IgD-negative memory B cell (primary cell): ENCODE results near the gene PCNT. TPM values are rescaled to one million over a fixed set of nuclear protein-coding genes. Genes with fewer than 3 reads are reported as not detected.

ENCODE experiments used
- H3K27ac Mint-ChIP-seq, 3 donors: one replicate each; pipeline ENCODE4 v1.8.0; 2020 to 2022; ENCODE audit warnings: mild to moderate bottlenecking in 3 of 3, mixed read lengths in 3 of 3, moderate library complexity in 1 of 3
- H3K27me3 Mint-ChIP-seq: one replicate; pipeline ENCODE4 v1.8.0; 2021; ENCODE audit warnings: mixed read lengths
- H3K36me3 Mint-ChIP-seq: one replicate; pipeline ENCODE4 v1.8.0; 2020; ENCODE audit warnings: mild to moderate bottlenecking, mixed read lengths
- H3K4me1 Mint-ChIP-seq, 3 donors: one replicate each; pipeline ENCODE4 v1.8.0; 2020 to 2022; ENCODE audit warnings: mixed read lengths in 3 of 3, mild to moderate bottlenecking in 1 of 3
- H3K4me3 Mint-ChIP-seq, 4 donors: one replicate each; pipeline ENCODE4 v1.8.0; 2020 to 2022; ENCODE audit warnings: mild to moderate bottlenecking in 4 of 4, mixed read lengths in 4 of 4, moderate library complexity in 3 of 4
- H3K9me3 Mint-ChIP-seq, 3 donors: one replicate each; pipeline ENCODE4 v1.8.0; 2020 to 2021; ENCODE audit warnings: mixed read lengths in 3 of 3, mild to moderate bottlenecking in 1 of 3
- polyA plus RNA-seq: library from polyadenylated mRNA; unstranded; fragments of 300-500 nt; fragmentation: Illumina TruSeq; gene quantifications from one replicate; pipeline ENCODE4 v1.2.3, GENCODE V29; 2021

Gene PCNT
- polyA plus RNA-seq, 1 donor from 2014 or later = 22.4 TPM

- Mint-ChIP-seq H3K36me3 (peaks cover 5% of the 10 kb centered on the region), H3K27me3 (no peaks in the 10 kb centered on the region), H3K27ac (no peak overlapping the region), H3K9me3 (peaks cover 0 to 6% (median 0%) of the 10 kb centered on the region in 3 donors), H3K4me3 (no peak overlapping the region), H3K4me1 (peaks cover 0 to 2% (median 0%) of the 10 kb centered on the region in 3 donors)
These were observed 64.9 kb downstream of the PCNT start for GRCh38 chr21:46388896-46389295.

DNA sequence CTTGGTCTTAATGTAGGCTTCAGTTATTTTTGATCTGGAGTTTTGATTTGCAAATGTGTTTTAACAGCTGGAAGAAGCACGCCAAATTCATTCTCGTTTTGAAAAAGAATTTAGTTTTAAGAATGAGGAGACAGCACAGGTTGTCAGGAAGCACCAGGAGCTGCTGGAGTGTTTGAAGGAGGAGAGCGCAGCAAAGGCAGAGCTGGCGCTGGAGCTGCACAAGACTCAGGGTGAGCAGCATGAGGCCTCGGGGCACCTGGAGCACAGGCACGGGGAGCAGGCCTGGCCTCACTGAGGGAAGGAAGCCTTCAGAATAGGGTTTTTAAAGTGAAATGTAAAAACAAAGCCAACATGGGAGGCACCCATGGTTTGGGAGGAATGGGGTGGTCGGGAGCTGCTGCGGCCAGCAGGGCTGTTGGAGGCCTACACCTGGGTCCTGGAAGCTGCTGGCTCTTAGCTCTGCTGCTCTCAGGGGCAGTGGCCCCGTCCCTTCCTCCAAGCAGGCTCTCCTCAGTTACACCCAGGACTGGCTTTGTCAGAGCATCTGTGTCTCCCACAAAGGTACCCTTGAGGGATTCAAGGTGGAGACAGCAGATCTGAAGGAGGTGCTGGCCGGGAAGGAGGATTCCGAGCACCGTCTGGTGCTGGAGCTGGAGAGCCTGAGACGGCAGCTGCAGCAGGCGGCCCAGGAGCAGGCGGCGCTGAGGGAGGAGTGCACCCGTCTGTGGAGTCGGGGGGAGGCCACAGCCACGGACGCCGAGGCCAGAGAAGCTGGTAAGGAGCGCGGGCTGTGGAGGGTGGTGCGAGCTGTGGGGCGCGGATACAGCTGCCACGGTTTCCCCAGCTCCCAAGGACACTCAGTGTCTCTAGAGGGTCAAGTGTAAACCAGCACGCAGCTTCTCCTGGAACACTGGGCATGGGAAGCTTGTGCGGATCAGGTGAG lies 66.9 kb downstream of the PCNT start:
- Mint-ChIP-seq H3K9me3 (no peaks in the 10 kb centered on the region), H3K36me3 (peaks cover 7% of the 10 kb centered on the region), H3K27me3 (no peaks in the 10 kb centered on the region), H3K4me3 (no peak overlapping the region), H3K27ac (peak overlapping the region in 1 of 3 donors; percentile 13), H3K4me1 (peaks cover 0 to 2% (median 0%) of the 10 kb centered on the region in 3 donors)

- Mint-ChIP-seq H3K4me1 (peaks cover 0 to 2% (median 0%) of the 10 kb centered on the region in 3 donors), H3K27ac (no peak overlapping the region), H3K36me3 (peaks cover 5% of the 10 kb centered on the region), H3K4me3 (no peak overlapping the region), H3K27me3 (no peaks in the 10 kb centered on the region), H3K9me3 (no peaks in the 10 kb centered on the region)
These were observed 67.8 kb downstream of the PCNT start for GRCh38 chr21:46391773-46392172.

GRCh38 chr21:46392921-46393320 lies 69.0 kb downstream of the PCNT start:
- H3K27ac Mint-ChIP-seq = no peak overlapping the region
- no peaks in the 10 kb centered on the region for H3K9me3 Mint-ChIP-seq
- H3K27me3 Mint-ChIP-seq = no peaks in the 10 kb centered on the region
- no peak overlapping the region for H3K4me3 Mint-ChIP-seq
- H3K4me1 Mint-ChIP-seq = peaks cover 0 to 2% (median 0%) of the 10 kb centered on the region in 3 donors
- H3K36me3 Mint-ChIP-seq = peaks cover 12% of the 10 kb centered on the region

GRCh38 chr21:46393451-46393940 lies 69.5 kb downstream of the PCNT start:
- H3K36me3 Mint-ChIP-seq = peaks cover 15% of the 10 kb centered on the region
- H3K9me3 Mint-ChIP-seq = no peaks in the 10 kb centered on the region
- no peaks in the 10 kb centered on the region for H3K27me3 Mint-ChIP-seq
- peaks cover 0 to 2% (median 0%) of the 10 kb centered on the region in 3 donors for H3K4me1 Mint-ChIP-seq
- no peak overlapping the region for H3K27ac Mint-ChIP-seq
- H3K4me3 Mint-ChIP-seq = no peak overlapping the region

DNA sequence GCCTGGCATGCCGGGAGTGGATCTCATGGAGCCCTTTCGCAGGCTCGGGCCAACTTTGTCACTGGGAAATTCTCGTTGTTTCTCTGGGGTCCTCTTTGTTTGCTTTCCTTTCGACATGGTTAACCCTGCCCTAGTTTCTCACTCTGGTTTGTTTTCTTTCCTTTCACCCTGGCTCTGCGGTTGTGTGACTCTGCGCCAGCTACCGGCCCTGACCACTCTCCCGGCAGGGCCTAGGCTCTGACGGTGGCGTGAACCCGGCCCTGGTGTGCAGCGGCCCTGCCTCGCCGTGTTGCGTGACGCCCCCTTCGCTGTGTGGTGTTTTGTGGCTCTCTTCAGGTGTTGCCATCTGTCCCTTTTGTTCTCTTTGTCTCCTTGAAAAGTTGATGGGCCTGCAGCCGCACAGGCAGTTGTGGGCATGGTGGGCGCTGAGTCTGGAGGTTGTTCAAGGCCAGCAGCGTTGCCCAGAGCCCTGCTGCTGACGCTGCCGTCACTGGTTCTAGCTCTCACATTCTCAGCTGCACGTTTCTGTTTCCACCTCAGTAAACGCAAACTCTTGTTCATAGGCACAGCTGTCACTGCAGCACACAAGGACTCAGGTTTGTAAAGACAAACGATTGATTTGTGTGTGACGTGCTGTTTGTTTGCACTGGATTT lies 70.1 kb downstream of the PCNT start:
- Mint-ChIP-seq H3K36me3 (peaks cover 16% of the 10 kb centered on the region), H3K4me1 (peaks cover 0 to 2% (median 0%) of the 10 kb centered on the region in 3 donors), H3K4me3 (peak overlapping the region in 1 of 4 donors; percentile 45), H3K27ac (peak overlapping the region in 1 of 3 donors; percentile 63), H3K27me3 (no peaks in the 10 kb centered on the region), H3K9me3 (no peaks in the 10 kb centered on the region)

GRCh38 chr21:46394595-46395104 lies 70.7 kb downstream of the PCNT start:
- no peak overlapping the region for H3K4me3 Mint-ChIP-seq
- H3K4me1 Mint-ChIP-seq = peaks cover 0 to 2% (median 0%) of the 10 kb centered on the region in 3 donors
- no peak overlapping the region for H3K27ac Mint-ChIP-seq
- H3K27me3 Mint-ChIP-seq = no peaks in the 10 kb centered on the region
- no peaks in the 10 kb centered on the region for H3K9me3 Mint-ChIP-seq
- peaks cover 18% of the 10 kb centered on the region for H3K36me3 Mint-ChIP-seq

GRCh38 chr21:46397211-46397905 lies 73.4 kb downstream of the PCNT start:
- Mint-ChIP-seq H3K27me3 (no peaks in the 10 kb centered on the region), H3K4me1 (peaks cover 0 to 1% (median 0%) of the 10 kb centered on the region in 3 donors), H3K4me3 (no peak overlapping the region), H3K36me3 (peaks cover 18% of the 10 kb centered on the region), H3K27ac (no peak overlapping the region), H3K9me3 (no peaks in the 10 kb centered on the region)

- no peak overlapping the region for H3K27ac Mint-ChIP-seq
- no peaks in the 10 kb centered on the region for H3K27me3 Mint-ChIP-seq
- H3K9me3 Mint-ChIP-seq = peaks cover 0 to 2% (median 0%) of the 10 kb centered on the region in 3 donors
- peaks cover 21% of the 10 kb centered on the region for H3K36me3 Mint-ChIP-seq
- H3K4me3 Mint-ChIP-seq = no peak overlapping the region
- peaks cover 0 to 1% (median 0%) of the 10 kb centered on the region in 3 donors for H3K4me1 Mint-ChIP-seq
These were observed 74.0 kb downstream of the PCNT start for GRCh38 chr21:46397993-46398392.

DNA sequence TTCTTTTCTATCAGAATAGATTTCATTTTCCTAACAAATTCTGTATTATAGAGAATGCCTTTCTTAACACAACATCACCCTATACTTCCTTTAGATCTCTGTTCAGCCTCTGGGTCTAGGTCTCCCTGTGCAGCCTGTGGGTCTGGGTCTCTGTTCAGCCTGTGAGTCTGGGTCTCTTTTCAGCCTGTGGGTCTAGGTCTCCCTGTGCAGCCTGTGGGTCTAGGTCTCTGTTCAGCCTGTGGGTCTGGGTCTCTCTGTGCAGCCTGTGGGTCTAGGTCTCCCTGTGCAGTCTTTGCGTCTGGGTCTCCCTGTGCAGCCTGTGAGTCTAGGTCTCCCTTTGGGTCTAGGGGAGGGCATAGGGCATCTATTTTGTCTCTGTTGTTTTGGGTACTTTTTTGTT lies 75.2 kb downstream of the PCNT start:
- Mint-ChIP-seq H3K4me1 (peaks cover 0 to 1% (median 0%) of the 10 kb centered on the region in 3 donors), H3K27me3 (no peaks in the 10 kb centered on the region), H3K36me3 (peaks cover 22% of the 10 kb centered on the region), H3K9me3 (peaks cover 0 to 3% (median 0%) of the 10 kb centered on the region in 3 donors), H3K4me3 (peak overlapping the region in 1 of 4 donors; percentile 57), H3K27ac (no peak overlapping the region)

GRCh38 chr21:46399686-46400085 lies 75.7 kb downstream of the PCNT start:
- Mint-ChIP-seq H3K4me1 (peaks cover 0 to 1% (median 0%) of the 10 kb centered on the region in 3 donors), H3K27ac (no peak overlapping the region), H3K36me3 (peaks cover 20% of the 10 kb centered on the region), H3K9me3 (peaks cover 0 to 3% (median 0%) of the 10 kb centered on the region in 3 donors), H3K4me3 (no peak overlapping the region), H3K27me3 (no peaks in the 10 kb centered on the region)

- no peaks in the 10 kb centered on the region for H3K27me3 Mint-ChIP-seq
- H3K4me3 Mint-ChIP-seq = no peak overlapping the region
These were observed 77.4 kb downstream of the PCNT start for GRCh38 chr21:46401186-46401910.

GRCh38 chr21:46402421-46402820 lies 78.5 kb downstream of the PCNT start:
- Mint-ChIP-seq H3K27ac (no peak overlapping the region), H3K4me3 (no peak overlapping the region), H3K9me3 (peaks cover 0 to 3% (median 0%) of the 10 kb centered on the region in 3 donors), H3K36me3 (peaks cover 16% of the 10 kb centered on the region), H3K4me1 (peaks cover 0 to 1% (median 0%) of the 10 kb centered on the region in 3 donors), H3K27me3 (no peaks in the 10 kb centered on the region)

More at GRCh38 chr21:46401186-46401910, 77.4 kb downstream of the PCNT start:
- Mint-ChIP-seq H3K36me3 (peaks cover 20% of the 10 kb centered on the region), H3K27ac (peak overlapping the region in 1 of 3 donors; percentile 46), H3K4me1 (peaks cover 0 to 1% (median 0%) of the 10 kb centered on the region in 3 donors), H3K9me3 (peaks cover 0 to 3% (median 0%) of the 10 kb centered on the region in 3 donors)
